GM12891 (cell line): Measurements from ENCODE around the gene FGGY.

Experiments
- DNase-seq: peaks from one replicate; pipeline ENCODE4 v3.0.0; 2011; ENCODE audit warnings: low spot score; ENCODE audit not compliant: insufficient read length
- FAIRE-seq: peaks from 2 replicates; lab custom pipeline; 2011; peaks lifted over from hg19 to GRCh38; lab: Jason Lieb, UNC
- PAX5 ChIP-seq: IDR thresholded peaks from 2 replicates; pipeline ENCODE4 v1.6.1; 2011; ENCODE audit warnings: low read length, moderate library complexity, mild to moderate bottlenecking; ENCODE audit not compliant: insufficient read depth, severe bottlenecking
- POLR2A ChIP-seq: IDR thresholded peaks from 2 replicates; pipeline ENCODE4 v1.6.1; 2011; ENCODE audit warnings: low read depth, low read length, control low read depth
- POLR2AphosphoS5 ChIP-seq: IDR thresholded peaks from 2 replicates; pipeline ENCODE4 v1.6.1; 2011; ENCODE audit warnings: low read depth, low read length, control low read depth
- POU2F2 ChIP-seq: IDR thresholded peaks from 2 replicates; pipeline ENCODE4 v1.6.1; 2011; ENCODE audit warnings: low read depth, mild to moderate bottlenecking, control low read depth, low read length, moderate library complexity
- SPI1 ChIP-seq: IDR thresholded peaks from 2 replicates; pipeline ENCODE4 v1.6.1; 2011; ENCODE audit warnings: low read depth, low read length, control low read depth
- TAF1 ChIP-seq: IDR thresholded peaks from 2 replicates; pipeline ENCODE4 v1.6.1; 2011; ENCODE audit warnings: low read depth, low read length, control low read depth

The FGGY gene

DNA sequence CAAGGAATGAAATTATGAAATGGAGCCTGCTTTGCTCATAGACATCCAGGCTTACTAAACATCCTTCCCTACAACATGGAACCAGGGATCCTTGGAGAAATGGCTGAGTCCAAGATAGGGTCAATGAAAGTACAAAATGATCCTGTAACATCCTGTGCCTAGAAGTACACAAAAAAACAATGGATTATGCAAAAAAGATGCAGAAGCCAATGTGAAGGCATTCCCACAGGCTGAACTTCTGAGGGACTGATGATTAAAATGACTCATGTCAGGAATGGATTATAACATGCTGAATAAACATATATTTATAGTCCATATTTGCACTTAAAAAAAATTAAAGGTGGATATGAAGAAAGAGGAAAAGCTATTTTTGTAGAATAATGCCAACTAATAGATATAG is 507.4 kb downstream of the FGGY start:
- DNase-seq (no peak), FAIRE-seq (no peak)
- TF ChIP-seq POLR2A (no peak), SPI1 (no peak)

DNA sequence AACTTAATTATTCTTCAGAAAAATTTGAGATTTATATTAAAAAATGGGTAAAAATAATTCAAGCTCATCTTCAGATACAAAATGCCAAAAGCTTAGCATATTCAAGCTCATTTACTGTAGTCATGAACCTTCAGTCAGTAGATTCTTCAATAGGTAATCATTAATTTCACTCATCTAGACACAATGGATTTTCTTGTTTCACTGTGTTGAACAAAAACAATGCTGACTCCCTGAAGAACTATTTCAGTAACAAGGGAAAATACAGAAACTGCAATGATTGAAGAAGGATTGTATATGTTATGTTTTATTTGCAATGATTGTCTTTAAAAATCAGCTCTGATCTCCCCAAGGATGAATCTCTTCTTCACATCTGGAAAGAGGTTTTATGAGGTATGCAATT is 508.7 kb downstream of the FGGY start:
- no peak for TF ChIP-seq PAX5
- TF ChIP-seq POLR2A, result no peak
- no peak for TF ChIP-seq SPI1
- TF ChIP-seq TAF1, result no peak
- no peak for TF ChIP-seq POLR2AphosphoS5
- TF ChIP-seq POU2F2, result no peak
- DNase-seq, result no peak
- FAIRE-seq, result no peak
